ENCODE results near the gene TUBB6.

TUBB6 gene

DNA sequence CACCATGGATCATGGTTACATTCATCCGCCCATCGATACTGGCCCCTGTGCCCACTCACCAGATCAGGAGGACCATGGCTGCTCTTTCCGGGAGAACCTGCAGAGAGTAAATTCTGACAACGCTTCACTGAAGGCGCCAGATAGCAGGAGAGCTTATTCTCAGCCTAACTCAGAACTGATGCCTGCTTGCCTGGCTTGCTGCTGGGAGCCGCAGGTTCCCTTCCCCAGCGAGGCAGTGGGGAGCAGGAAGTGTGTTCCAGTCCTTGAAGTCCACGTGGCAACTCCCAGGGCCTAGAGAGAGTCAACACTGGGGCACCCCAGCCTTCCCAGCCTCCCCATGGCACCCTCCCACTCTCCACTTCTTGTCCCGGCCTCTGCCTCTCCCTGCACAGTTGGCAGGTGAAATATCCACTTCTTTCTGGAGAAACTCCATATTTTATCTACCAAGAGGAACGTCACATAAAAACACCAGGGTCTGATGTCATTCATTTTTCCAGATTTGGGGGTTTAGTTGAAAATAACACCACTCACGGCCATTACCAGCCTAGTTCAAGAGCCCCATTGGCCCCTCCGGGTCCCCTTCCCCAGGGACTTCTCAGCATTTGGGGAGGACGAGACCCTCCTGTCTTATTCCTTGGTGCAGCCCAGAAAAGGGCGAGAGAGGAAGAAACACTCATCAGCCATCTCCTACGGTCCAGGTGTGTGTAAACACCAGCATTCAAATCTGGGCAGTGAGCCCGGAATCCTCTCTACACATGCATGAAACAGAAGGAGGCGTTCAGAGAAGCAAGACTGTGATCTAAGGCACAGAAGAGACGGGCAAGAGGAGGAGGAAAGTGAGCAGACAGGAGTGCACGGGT, 3.5 kb upstream of the TUBB6 start:
- peaks cover 40% of the 10 kb centered on the region for H3K27me3 Mint-ChIP-seq
- H3K4me1 Mint-ChIP-seq = peaks cover 21% of the 10 kb centered on the region
- H3K4me3 Mint-ChIP-seq = no peak overlapping the region
- no peak overlapping the region for H3K27ac Mint-ChIP-seq
- H3K9me3 Mint-ChIP-seq = no peaks in the 10 kb centered on the region
- no peaks in the 10 kb centered on the region for H3K36me3 Mint-ChIP-seq
- no peak for ATAC-seq

DNA sequence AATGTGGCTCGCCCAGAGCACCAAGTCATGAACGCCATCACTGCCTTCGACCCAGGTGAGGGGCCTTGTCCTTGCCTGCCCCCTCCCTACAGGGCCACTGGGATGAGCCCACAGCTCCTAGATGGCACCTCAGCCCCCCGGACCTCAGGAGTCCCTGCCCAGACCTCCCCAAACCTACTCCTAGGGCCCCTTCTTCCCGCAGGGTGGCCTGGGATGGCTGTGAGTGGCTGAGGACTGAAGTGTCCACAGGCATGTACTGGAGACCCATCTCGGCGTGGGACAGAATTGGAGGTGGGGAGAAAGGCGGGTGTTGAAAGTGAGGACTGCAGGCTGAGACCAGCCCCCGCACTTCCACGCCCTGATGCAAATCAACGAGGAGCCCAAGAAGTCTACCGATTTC, 2.8 kb upstream of the TUBB6 start:
- H3K27ac Mint-ChIP-seq = no peak overlapping the region
- H3K4me3 Mint-ChIP-seq = no peak overlapping the region
- peaks cover 44% of the 10 kb centered on the region for H3K27me3 Mint-ChIP-seq
- H3K36me3 Mint-ChIP-seq = no peaks in the 10 kb centered on the region
- peaks cover 24% of the 10 kb centered on the region for H3K4me1 Mint-ChIP-seq
- no peak for ATAC-seq
- no peaks in the 10 kb centered on the region for H3K9me3 Mint-ChIP-seq

DNA sequence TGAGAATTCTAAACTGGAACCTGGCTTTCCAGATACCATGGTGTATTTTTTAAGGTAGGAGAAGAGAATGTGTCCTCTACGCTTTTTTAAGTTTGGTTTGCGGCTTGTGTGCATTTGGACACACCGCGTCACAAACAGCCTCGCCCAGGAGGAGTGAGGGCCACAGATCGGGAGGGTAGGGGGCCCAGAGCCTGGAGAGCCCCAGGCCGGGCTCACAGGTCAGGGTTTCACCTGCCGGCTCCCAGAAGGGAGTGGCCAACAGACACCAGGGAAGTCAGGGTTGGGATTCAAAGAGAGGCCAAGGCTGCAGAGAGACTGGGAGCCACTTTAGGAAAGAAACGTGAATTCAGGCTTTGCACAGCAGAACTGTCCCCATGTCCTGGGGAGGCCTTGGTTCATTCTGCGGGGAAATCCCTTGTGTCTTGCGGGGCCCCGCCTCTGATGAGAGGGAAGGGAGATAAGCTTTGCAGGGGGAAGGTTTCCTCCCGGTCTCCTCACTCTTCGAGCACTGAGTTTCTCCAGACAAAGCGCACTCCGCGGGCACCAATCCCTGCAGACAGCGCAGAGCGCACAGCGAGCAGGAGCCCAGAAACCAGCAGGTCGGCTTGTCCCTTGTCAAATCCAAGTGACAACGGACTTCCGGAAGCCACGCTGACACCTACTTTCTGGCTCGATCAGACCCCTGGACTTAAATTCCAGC, 2.0 kb upstream of the TUBB6 start:
- Mint-ChIP-seq H3K4me1 (peaks cover 24% of the 10 kb centered on the region), H3K27me3 (peaks cover 44% of the 10 kb centered on the region), H3K36me3 (no peaks in the 10 kb centered on the region), H3K27ac (no peak overlapping the region), H3K4me3 (peak overlapping the region; percentile 74), H3K9me3 (no peaks in the 10 kb centered on the region)
- no peak for ATAC-seq

DNA sequence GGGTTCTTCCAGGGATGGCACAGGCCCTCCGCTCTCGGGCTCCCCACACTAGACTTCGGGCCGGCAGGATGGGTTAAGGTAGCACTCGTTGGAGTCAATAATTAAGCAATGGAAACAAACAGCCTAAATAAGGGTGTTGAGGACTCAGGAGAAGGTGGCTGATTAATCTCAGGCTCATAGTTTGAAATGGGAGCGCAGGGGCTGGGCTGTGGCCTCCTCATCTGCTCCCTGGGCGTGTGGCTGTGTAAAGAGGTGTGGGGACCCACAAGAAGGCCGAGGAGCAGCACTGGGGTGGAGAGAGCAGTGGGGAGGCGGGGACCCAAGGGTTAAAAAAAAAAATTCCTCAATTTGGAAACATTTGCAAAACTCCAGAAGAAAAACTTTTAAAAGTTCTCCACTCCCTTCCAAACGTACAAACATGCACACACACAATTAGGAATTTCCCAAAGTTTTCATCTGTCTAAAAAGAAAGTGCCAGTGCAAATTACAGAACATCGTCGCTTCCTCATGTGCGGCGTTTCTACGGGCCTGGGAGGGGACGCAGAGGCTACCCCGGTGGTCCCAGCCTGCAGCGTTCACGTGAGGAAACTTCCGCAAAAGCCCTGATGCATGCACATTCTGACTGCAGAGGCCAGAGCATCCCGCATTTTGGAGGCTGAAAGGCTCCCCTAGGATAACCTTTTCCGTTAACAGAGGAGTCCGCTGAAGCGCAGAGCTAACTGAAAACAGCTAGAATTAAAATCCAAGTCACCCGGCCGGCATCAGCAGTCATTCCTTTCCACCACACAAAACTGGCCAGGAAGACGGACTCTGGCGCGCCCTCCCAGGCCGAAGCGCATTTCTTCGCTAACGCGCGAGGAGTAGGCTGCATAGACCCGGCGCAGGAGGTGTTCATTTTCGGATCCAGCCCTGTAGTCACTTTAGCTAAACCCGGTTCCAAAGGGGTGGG, 1.0 kb upstream of the TUBB6 start:
- H3K27me3 Mint-ChIP-seq = peaks cover 44% of the 10 kb centered on the region
- H3K27ac Mint-ChIP-seq = peak overlapping the region; percentile 25
- no peaks in the 10 kb centered on the region for H3K9me3 Mint-ChIP-seq
- peaks cover 24% of the 10 kb centered on the region for H3K4me1 Mint-ChIP-seq
- no peaks in the 10 kb centered on the region for H3K36me3 Mint-ChIP-seq
- H3K4me3 Mint-ChIP-seq = peak overlapping the region; percentile 74
- ATAC-seq = peak; percentile 41

DNA sequence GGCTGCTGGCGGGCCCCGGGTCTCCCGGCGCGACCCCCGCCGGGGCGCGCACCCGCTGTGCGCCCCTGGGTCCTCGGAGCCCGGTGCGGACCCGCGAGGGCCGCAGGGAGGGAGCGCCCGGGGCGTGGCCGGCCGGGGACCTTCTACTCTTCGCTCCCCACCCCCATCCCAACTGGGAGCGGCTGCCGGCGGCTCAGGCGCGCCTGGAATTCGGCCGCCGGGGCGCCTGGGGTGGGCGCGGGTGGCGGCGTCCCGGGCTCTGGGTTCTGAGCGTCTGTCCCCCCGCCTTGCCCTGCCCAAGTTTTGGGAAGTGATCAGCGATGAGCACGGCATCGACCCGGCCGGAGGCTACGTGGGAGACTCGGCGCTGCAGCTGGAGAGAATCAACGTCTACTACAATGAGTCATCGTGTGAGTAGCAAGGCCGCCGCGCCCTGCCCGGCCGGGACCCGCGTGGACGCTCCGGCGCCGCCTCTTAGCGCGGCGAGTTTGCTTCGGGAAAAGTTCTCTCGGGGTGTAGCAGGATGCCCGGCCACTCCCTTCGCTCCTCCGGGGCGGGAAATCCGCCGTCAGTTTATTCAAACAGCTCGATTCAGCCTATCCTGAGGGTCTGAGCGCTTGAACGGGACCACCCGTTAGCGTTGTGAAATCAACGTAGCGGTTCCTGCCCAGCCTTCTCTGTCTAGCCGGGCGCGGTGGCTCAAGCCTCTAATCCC, 502 bp downstream of the TUBB6 start:
- Mint-ChIP-seq H3K9me3 (no peaks in the 10 kb centered on the region), H3K36me3 (no peaks in the 10 kb centered on the region), H3K4me1 (peaks cover 24% of the 10 kb centered on the region), H3K4me3 (peak overlapping the region; percentile 78), H3K27me3 (peaks cover 44% of the 10 kb centered on the region), H3K27ac (peak overlapping the region; percentile 44)
- peak; percentile 76 for ATAC-seq

DNA sequence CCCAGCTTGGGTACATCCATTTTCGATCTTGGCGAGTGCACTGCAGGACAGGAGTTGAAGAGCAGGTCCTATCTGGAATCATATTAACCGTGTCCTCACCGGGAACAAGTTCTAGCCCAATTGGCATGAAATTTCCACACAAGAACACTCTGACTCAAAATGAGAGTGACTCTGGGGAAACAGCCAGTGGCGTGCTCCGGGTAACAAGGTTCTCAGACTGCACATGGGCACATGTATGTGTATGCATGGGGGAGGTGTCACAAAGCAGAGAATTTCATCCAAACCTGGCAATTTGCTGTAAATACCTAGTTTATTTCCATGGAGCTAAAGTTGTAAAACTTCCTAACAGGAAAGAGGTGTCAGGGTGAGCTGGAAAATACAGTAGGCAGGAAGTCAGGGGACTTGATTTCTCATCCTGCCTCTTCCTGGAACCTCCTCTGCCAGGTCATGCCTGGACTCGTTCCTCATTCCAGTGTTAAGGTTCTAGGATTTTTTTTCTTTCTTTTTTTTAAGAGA, 1.7 kb downstream of the TUBB6 start:
- Mint-ChIP-seq H3K27ac (no peak overlapping the region), H3K4me1 (peaks cover 29% of the 10 kb centered on the region), H3K9me3 (no peaks in the 10 kb centered on the region), H3K36me3 (no peaks in the 10 kb centered on the region), H3K4me3 (peak overlapping the region; percentile 7), H3K27me3 (peaks cover 36% of the 10 kb centered on the region)
- no peak for ATAC-seq

DNA sequence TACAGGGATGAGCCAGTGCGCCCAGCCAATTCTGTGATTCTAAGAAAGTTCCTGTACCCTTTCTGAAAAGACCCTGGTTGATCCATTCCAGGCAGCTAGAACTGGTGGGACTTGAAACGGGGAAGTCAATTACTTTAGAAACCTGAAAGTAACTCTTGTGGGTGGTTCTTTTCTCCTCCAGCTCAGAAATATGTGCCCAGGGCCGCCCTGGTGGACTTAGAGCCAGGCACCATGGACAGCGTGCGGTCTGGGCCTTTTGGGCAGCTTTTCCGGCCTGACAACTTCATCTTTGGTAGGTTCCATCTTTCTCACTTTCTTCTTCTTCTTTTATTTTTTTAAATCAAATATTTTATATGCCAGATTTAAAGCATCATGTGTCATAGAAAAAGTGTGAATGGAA, 2.7 kb downstream of the TUBB6 start:
- Mint-ChIP-seq H3K4me1 (peaks cover 33% of the 10 kb centered on the region), H3K27ac (no peak overlapping the region)

DNA sequence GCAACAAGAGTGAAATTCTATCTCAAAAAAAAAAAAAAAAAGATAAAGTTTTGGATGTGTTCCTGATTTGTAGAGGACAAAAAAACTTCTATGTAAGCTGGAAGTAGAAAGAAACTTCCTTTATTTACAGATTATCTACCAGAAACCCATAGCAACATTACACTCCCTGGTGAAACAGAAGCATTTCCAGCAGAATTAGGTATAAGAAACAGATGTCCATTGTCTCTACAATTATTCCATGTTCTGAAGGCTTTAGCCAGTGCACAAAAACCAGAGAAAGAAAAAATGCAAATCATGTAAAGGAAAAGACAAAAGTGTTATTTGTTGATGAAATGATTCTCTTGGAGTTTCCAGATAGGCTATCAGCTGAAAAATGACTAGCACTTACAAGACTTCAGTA, 4.9 kb downstream of the TUBB6 start:
- no peaks in the 10 kb centered on the region for H3K36me3 Mint-ChIP-seq
- no peaks in the 10 kb centered on the region for H3K9me3 Mint-ChIP-seq
- ATAC-seq = no peak
- peaks cover 32% of the 10 kb centered on the region for H3K4me1 Mint-ChIP-seq
- H3K4me3 Mint-ChIP-seq = no peak overlapping the region
- H3K27me3 Mint-ChIP-seq = peaks cover 8% of the 10 kb centered on the region
- no peak overlapping the region for H3K27ac Mint-ChIP-seq

More for the DNA sequence above, 2.7 kb downstream of the TUBB6 start:
- no peaks in the 10 kb centered on the region for H3K36me3 Mint-ChIP-seq
- H3K4me3 Mint-ChIP-seq = no peak overlapping the region
- H3K9me3 Mint-ChIP-seq = no peaks in the 10 kb centered on the region
- ATAC-seq = no peak
- peaks cover 26% of the 10 kb centered on the region for H3K27me3 Mint-ChIP-seq

DNA sequence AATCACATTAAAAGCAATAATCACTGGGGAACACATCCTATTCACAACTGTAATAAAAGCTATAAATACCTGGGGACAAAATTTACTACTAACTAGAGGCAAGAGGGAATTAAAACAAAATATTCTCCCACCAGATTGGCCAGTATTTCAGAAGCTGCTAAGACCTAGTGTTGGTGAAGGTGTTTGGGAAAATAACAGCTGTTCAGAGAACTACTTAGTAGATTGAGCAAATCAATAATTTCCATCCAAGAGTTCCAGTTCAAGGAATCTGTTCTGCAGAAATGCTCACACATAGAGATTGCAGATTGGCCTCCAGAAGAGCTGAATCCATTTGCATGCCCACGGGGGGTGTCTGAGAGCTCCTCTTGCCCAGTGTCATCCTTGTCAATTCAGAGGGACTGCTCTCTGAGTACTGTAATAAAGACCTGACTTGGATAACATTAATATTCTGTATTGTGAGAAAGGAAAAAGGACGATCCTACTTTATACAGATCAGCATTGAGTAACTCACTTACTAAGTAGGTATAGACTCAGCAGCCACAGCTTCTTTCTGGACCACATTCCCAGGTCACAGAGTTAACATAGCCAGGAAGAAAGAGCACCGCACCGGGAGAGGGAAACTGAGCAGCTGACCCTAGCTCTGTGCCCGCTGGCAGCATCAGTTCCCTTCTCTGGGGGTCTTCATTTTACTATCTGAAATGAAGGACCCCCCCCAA, 5.6 kb downstream of the TUBB6 start:
- Mint-ChIP-seq H3K27me3 (peaks cover 8% of the 10 kb centered on the region), H3K27ac (no peak overlapping the region), H3K9me3 (no peaks in the 10 kb centered on the region), H3K36me3 (no peaks in the 10 kb centered on the region), H3K4me3 (no peak overlapping the region), H3K4me1 (peaks cover 39% of the 10 kb centered on the region)
- no peak for ATAC-seq

DNA sequence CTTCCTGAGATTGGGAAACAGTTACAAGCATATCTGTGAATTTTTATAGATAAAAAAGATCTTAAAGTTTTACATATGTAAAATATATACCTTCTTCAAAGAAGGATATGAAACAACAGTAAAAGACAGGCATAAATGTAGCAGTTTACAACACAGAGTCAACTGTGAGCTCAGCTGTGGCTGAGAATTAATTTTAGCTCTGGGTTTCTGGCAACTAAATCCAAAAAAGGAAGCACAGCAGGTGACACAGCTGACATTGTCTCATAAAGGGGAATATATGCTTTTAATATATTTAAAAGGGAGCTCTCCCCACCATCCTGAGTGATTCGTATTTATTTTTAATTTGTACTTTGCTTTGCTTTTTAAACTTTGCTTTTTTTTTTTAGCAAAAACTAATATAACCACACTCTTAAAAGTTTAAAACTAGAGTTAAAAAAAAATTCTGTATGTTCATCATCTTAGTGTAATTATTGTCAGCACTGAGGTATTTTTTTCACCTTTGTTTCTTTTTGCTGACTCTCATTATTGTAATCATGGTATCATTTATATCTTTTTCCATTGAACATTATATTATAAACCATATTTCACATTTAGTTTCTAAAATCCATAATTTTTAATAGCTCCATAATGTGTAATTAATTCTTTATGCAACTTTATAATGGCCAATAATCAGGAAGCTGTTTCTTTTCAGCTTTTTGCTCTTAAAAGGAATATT, 6.7 kb downstream of the TUBB6 start:
- Mint-ChIP-seq H3K4me3 (no peak overlapping the region), H3K9me3 (no peaks in the 10 kb centered on the region), H3K4me1 (peaks cover 37% of the 10 kb centered on the region), H3K36me3 (no peaks in the 10 kb centered on the region), H3K27ac (no peak overlapping the region), H3K27me3 (peaks cover 2% of the 10 kb centered on the region)
- ATAC-seq = no peak

DNA sequence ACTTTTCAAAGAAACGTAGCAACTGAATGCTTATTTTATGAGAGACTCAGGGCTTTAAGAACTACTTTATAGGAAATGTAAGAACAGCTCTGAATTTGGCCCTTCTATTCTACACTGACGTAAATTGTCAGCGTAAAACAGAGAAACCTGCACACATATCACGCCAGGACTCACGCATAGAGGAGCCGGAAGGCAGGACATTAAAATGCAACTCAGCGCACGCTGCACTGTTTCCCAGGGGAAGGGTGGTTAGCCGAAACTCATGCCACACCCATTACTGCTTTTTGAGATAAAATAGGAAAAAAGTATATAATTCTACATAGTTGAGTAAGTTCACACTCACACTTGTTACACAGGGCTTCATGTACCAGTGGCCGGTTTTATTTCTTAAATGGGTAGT, 7.4 kb downstream of the TUBB6 start:
- H3K4me1 Mint-ChIP-seq = peaks cover 36% of the 10 kb centered on the region
- no peaks in the 10 kb centered on the region for H3K9me3 Mint-ChIP-seq
- H3K36me3 Mint-ChIP-seq = peaks cover under 1% of the 10 kb centered on the region
- no peaks in the 10 kb centered on the region for H3K27me3 Mint-ChIP-seq
- no peak overlapping the region for H3K4me3 Mint-ChIP-seq
- H3K27ac Mint-ChIP-seq = no peak overlapping the region
- peak; percentile 55 for ATAC-seq

DNA sequence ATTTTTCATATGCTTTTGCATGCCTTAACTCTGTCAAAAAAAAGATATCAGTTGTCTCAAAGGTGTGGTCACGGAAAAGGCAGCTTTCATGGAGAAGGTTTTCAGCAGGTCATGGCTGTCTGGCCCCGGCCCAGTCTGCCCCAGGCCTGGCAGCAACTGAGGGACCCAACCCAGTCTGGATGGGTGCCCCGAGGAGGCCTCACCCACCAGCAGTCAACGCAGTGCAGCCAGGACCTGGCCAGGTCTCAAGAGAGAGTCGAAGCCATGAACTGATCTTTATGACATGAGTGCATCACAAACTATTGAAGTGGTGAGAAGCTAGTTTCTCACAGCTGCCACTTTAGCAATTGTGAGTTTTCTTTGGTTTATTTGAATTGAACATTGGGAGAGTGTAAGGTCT, 7.9 kb downstream of the TUBB6 start:
- Mint-ChIP-seq H3K27me3 (no peaks in the 10 kb centered on the region), H3K9me3 (no peaks in the 10 kb centered on the region), H3K4me1 (peaks cover 39% of the 10 kb centered on the region), H3K27ac (no peak overlapping the region), H3K36me3 (peaks cover 5% of the 10 kb centered on the region), H3K4me3 (no peak overlapping the region)
- ATAC-seq = peak; percentile 22

DNA sequence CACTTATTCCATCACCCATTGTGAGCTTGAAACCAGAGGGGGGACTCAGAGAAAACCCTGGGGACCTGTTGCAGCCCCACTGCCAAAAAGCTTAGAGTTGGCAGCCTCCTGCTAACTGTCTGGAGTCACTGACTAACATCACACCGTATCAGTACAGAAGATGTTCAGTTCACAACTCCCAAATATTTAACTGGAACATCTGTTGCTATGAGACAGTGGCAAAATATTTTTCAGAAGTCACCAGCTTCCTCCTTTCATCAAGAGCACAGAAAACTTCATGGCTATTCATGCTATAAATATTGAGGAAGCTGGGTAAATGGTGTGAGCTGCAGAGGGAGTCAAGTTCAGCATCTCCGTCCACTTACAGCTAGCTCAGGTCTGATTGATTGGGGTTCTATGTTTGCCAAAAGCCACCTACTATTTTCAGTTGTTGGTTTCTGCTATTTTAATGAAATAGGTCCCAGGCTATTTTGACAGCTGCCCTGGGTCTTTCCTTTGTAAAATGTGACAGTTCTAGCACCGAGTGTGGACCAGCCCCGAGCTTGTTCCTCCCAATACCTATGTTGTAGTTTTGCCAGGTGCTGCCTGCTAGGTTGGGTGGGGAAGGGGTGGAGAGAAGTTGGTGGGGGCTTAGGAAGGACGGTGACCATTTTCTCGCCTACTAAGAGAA, 9.8 kb downstream of the TUBB6 start:
- no peak overlapping the region for H3K4me3 Mint-ChIP-seq
- peak; percentile 53 for ATAC-seq
- H3K36me3 Mint-ChIP-seq = peaks cover 10% of the 10 kb centered on the region
- H3K27me3 Mint-ChIP-seq = no peaks in the 10 kb centered on the region
- peaks cover 45% of the 10 kb centered on the region for H3K4me1 Mint-ChIP-seq
- H3K27ac Mint-ChIP-seq = peak overlapping the region; percentile 60
- H3K9me3 Mint-ChIP-seq = no peaks in the 10 kb centered on the region
